ENCODE data around the gene COX5B. TPM values are rescaled to one million over a fixed set of nuclear protein-coding genes. Genes with fewer than 3 reads are reported as not detected.

Gene COX5B
- total RNA-seq, 1 donor from 2014 or later, result 213 TPM

DNA sequence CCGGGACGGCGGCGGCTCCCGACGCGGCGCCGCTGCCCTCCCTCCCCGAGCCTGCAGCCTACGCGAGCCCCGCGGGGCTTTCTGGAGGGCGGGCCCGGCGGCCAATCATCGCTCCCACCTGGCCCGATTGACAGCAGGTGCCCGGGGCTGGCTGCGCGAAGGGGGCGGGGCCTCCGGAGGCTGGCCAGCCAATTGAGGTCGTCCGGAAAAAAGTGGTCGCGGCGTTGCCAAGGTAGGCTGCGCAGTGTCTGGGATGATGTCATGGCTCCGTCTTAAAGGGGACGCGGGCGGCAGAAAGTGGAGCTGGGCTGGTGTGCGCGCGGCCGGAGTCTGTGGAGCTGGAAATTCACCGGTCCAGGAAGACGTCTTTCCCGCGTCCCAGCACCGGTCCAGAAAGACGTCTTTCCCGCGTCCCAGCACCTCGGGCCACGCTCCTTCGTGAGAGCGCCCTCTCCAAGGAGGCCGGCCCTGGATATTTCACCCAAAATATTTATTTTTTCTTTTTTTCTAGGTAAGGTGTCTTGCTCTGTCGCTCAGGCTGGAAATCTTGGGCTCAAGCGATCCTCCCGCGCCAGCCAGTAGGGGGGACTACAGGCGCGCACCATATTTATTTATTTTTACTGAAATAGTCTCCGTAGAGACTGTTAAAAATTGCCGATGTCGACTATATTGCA, 18.2 kb downstream of the COX5B start, which contains the start of gene ACTR1B:
Gene ACTR1B (minus strand): TSS at position 83 of the 674 bp plus-strand sequence. CDS start 154 bp downstream, outside the sequence.
- no peak for TF ChIP-seq EZH2 (IDR thresholded peaks at IDR 0.05; ENCODE audit: insufficient read depth, low read length)
- TF ChIP-seq, protein P1, sequence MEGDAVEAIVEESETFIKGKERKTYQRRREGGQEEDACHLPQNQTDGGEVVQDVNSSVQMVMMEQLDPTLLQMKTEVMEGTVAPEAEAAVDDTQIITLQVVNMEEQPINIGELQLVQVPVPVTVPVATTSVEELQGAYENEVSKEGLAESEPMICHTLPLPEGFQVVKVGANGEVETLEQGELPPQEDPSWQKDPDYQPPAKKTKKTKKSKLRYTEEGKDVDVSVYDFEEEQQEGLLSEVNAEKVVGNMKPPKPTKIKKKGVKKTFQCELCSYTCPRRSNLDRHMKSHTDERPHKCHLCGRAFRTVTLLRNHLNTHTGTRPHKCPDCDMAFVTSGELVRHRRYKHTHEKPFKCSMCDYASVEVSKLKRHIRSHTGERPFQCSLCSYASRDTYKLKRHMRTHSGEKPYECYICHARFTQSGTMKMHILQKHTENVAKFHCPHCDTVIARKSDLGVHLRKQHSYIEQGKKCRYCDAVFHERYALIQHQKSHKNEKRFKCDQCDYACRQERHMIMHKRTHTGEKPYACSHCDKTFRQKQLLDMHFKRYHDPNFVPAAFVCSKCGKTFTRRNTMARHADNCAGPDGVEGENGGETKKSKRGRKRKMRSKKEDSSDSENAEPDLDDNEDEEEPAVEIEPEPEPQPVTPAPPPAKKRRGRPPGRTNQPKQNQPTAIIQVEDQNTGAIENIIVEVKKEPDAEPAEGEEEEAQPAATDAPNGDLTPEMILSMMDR (IDR thresholded peaks at IDR 0.05; ENCODE audit: insufficient read depth, low read depth, low read length), result peak; percentile 52
- H3K4me3 Mint-ChIP-seq (ENCODE audit: unreplicated experiment), result peak within 1 kb of the TSS; percentile 94

DNA sequence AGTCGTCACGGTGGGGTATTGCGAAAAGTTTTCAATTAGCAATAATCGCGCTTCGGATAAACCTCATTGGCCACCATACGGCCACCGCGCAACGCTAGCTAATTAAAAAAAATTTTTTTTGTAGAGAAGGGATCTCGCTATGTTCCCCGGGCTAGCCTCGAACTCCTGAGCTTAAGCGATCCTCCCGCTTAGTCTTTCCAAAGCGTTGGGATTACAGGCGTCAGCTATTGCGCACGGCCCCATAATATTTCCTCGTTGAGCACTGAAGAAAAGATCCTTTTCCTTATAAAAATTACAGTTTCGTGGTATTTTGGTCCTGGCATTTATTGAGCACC, 18.7 kb downstream of the COX5B start:
- peak overlapping the region; percentile 87 for H2AFZ ChIP-seq (ENCODE audit: low read depth, low read length)
- H3K9me3 Mint-ChIP-seq (ENCODE audit: unreplicated experiment), result no peaks in the 10 kb centered on the region
- peak overlapping the region; percentile 90 for H3K4me3 Mint-ChIP-seq (ENCODE audit: unreplicated experiment)
- TF ChIP-seq, protein P1 (IDR thresholded peaks at IDR 0.05; ENCODE audit: insufficient read depth, low read depth, low read length), result no peak
- no peak for TF ChIP-seq EZH2 (IDR thresholded peaks at IDR 0.05; ENCODE audit: insufficient read depth, low read length)
- peak overlapping the region; percentile 90 for H3K4me2 ChIP-seq (ENCODE audit: low read length)
- H3K27me3 Mint-ChIP-seq (ENCODE audit: low read depth, unreplicated experiment), result no peaks in the 10 kb centered on the region
- H4K20me1 ChIP-seq (ENCODE audit: insufficient read depth, low read length), result peaks cover 22% of the 10 kb centered on the region
- H3K9me3 ChIP-seq (ENCODE audit: insufficient read depth, low read depth, low read length), result no peaks in the 10 kb centered on the region
- H3K4me1 ChIP-seq (ENCODE audit: insufficient read depth, low read length), result peaks cover 26% of the 10 kb centered on the region
- H3K27me3 ChIP-seq (ENCODE audit: insufficient read depth, low read length), result no peaks in the 10 kb centered on the region
- no peaks in the 10 kb centered on the region for H3K36me3 ChIP-seq (ENCODE audit: insufficient read depth, low read length)
- H3K36me3 Mint-ChIP-seq (ENCODE audit: low read depth, unreplicated experiment), result no peaks in the 10 kb centered on the region
- peak overlapping the region; percentile 93 for H3K27ac ChIP-seq (ENCODE audit: low read depth, low read length)
- no peak for FAIRE-seq
- peak overlapping the region; percentile 87 for H3K9ac ChIP-seq (ENCODE audit: low read length)
- peak overlapping the region; percentile 79 for H3K4me3 ChIP-seq (ENCODE audit: insufficient read depth, low read depth, low read length)
- peaks cover 29% of the 10 kb centered on the region for H3K4me1 Mint-ChIP-seq (ENCODE audit: low read depth, unreplicated experiment)
- DNase-seq (ENCODE audit: low read depth), result no peak
- peaks cover 30% of the 10 kb centered on the region for H3K79me2 ChIP-seq (ENCODE audit: insufficient read depth, low read length)
- H3K27ac Mint-ChIP-seq (ENCODE audit: unreplicated experiment), result peak overlapping the region; percentile 92

More for the DNA sequence above, 18.2 kb downstream of the COX5B start, which contains the start of gene ACTR1B:
- H3K9me3 Mint-ChIP-seq (ENCODE audit: unreplicated experiment), result no peaks in the 10 kb centered on the region
- FAIRE-seq (no peak), DNase-seq (ENCODE audit: low read depth) (peak; percentile 95)
- H3K9me3 ChIP-seq (ENCODE audit: insufficient read depth, low read depth, low read length), result no peaks in the 10 kb centered on the region
- no peaks in the 10 kb centered on the region for H3K27me3 Mint-ChIP-seq (ENCODE audit: low read depth, unreplicated experiment)
- no peaks in the 10 kb centered on the region for H3K36me3 ChIP-seq (ENCODE audit: insufficient read depth, low read length)
- H3K4me1 ChIP-seq (ENCODE audit: insufficient read depth, low read length), result peaks cover 26% of the 10 kb centered on the region
- peaks cover 29% of the 10 kb centered on the region for H3K4me1 Mint-ChIP-seq (ENCODE audit: low read depth, unreplicated experiment)
- peak within 1 kb of the TSS; percentile 94 for H3K4me2 ChIP-seq (ENCODE audit: low read length)
- H4K20me1 ChIP-seq (ENCODE audit: insufficient read depth, low read length), result peaks cover 24% of the 10 kb centered on the region
- H3K9ac ChIP-seq (ENCODE audit: low read length), result peak within 1 kb of the TSS; percentile 87
- peak within 1 kb of the TSS; percentile 87 for H2AFZ ChIP-seq (ENCODE audit: low read depth, low read length)
- peak within 1 kb of the TSS; percentile 93 for H3K27ac ChIP-seq (ENCODE audit: low read depth, low read length)
- peak within 1 kb of the TSS; percentile 99 for H3K27ac Mint-ChIP-seq (ENCODE audit: unreplicated experiment)
- H3K27me3 ChIP-seq (ENCODE audit: insufficient read depth, low read length), result no peaks in the 10 kb centered on the region
- peaks cover 35% of the 10 kb centered on the region for H3K79me2 ChIP-seq (ENCODE audit: insufficient read depth, low read length)
- H3K36me3 Mint-ChIP-seq (ENCODE audit: low read depth, unreplicated experiment), result no peaks in the 10 kb centered on the region
- H3K4me3 ChIP-seq (ENCODE audit: insufficient read depth, low read depth, low read length), result peak within 1 kb of the TSS; percentile 79

DNA sequence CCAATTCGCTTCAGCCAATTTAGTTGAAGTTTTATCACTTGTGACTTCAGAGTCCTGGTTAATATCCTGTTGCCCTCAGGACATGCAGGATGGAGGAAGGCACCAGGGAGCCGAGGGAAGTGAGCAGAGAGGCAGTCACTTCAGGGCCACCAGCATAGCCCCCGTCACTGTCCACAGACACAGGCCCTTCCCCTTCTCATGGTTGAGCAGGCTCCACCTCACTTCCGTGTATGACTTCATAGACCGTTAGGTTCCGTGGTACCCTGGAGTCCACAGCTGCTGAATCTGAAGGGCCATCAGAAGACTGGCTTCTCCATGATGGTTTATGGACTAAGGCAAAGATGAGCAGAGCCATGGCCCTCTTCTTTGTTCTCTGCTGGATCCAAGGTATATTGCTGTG, 23.6 kb downstream of the COX5B start, which contains the start of gene C2orf92:
Gene C2orf92 (plus strand): TSS at position 266 of the 400 bp plus-strand sequence. CDS start 76 bp downstream, at position 342.
- Mint-ChIP-seq H3K27ac (ENCODE audit: unreplicated experiment) (no peak within 1 kb of the TSS), H3K27me3 (ENCODE audit: low read depth, unreplicated experiment) (no peaks in the 10 kb centered on the region), H3K4me3 (ENCODE audit: unreplicated experiment) (no peak within 1 kb of the TSS), H3K4me1 (ENCODE audit: low read depth, unreplicated experiment) (peaks cover 4% of the 10 kb centered on the region), H3K36me3 (ENCODE audit: low read depth, unreplicated experiment) (peaks cover 6% of the 10 kb centered on the region), H3K9me3 (ENCODE audit: unreplicated experiment) (no peaks in the 10 kb centered on the region)
- H3K27ac ChIP-seq (ENCODE audit: low read depth, low read length), result no peak within 1 kb of the TSS
- H3K9ac ChIP-seq (ENCODE audit: low read length), result no peak within 1 kb of the TSS
- peaks cover 5% of the 10 kb centered on the region for H3K4me1 ChIP-seq (ENCODE audit: insufficient read depth, low read length)
- no peak within 1 kb of the TSS for H3K4me2 ChIP-seq (ENCODE audit: low read length)
- H4K20me1 ChIP-seq (ENCODE audit: insufficient read depth, low read length), result no peaks in the 10 kb centered on the region
- no peak for DNase-seq (ENCODE audit: low read depth)
- H2AFZ ChIP-seq (ENCODE audit: low read depth, low read length), result no peak within 1 kb of the TSS
- H3K79me2 ChIP-seq (ENCODE audit: insufficient read depth, low read length), result no peaks in the 10 kb centered on the region
- H3K4me3 ChIP-seq (ENCODE audit: insufficient read depth, low read depth, low read length), result no peak within 1 kb of the TSS
- H3K27me3 ChIP-seq (ENCODE audit: insufficient read depth, low read length), result no peaks in the 10 kb centered on the region
- TF ChIP-seq, protein P1 (IDR thresholded peaks at IDR 0.05; ENCODE audit: insufficient read depth, low read depth, low read length), result no peak
- TF ChIP-seq EZH2 (IDR thresholded peaks at IDR 0.05; ENCODE audit: insufficient read depth, low read length), result no peak
- no peak for FAIRE-seq
- no peaks in the 10 kb centered on the region for H3K9me3 ChIP-seq (ENCODE audit: insufficient read depth, low read depth, low read length)
- no peaks in the 10 kb centered on the region for H3K36me3 ChIP-seq (ENCODE audit: insufficient read depth, low read length)

All from astrocyte (in vitro differentiated cells and primary cell).